Astrocyte of the hippocampus (primary cell): ENCODE measurements around the gene SMCO4.
"Not testable (repeated sequence)": the region's sequence is repeated elsewhere in the genome, so short reads cannot be mapped to it uniquely, and the experiment has no call there.

ENCODE experiments used
- DNase-seq: peaks from one replicate; pipeline ENCODE4 v3.0.0; 2011; ENCODE audit warnings: low read depth, low spot score

Gene SMCO4, protein sequence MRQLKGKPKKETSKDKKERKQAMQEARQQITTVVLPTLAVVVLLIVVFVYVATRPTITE

DNA sequence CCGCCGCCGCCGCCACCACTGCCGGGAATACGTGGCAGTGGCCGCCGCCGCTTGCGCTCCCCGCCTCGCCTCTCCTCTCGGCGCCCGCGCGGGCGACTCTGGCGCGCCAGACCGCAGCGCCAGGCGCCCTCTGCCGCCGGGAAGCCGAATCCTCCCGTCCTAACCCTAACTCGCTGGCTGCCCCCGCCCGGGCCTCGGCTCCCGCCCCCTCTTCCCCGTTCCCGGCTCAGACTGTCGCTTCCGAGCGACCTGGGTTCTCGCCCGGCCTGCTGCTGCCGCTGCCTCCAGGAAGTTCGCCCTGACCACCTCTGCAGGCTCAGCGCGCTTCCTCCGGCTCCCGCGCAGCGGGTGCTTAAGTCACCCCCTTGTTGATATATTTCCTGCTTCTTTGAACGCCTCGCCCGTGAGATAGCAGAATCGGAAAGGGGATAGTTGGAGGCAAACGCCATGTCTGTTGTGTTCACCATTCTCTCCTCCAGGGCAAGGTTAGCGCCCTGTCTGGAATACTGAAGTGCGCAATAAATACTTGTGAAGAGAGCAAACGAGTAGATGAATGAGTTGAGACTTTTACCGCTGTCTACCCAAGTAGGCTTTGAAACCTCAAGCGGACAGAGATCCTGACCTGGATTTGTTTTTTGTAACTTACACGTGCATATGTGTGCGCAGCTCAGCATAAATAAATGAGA is at the start of gene SMCO4:
Gene SMCO4 (minus strand): TSS at position 100 of the 686 bp plus-strand sequence. CDS start 64,202 bp downstream, outside the sequence.
- DNase-seq, result peak; percentile 93

DNA sequence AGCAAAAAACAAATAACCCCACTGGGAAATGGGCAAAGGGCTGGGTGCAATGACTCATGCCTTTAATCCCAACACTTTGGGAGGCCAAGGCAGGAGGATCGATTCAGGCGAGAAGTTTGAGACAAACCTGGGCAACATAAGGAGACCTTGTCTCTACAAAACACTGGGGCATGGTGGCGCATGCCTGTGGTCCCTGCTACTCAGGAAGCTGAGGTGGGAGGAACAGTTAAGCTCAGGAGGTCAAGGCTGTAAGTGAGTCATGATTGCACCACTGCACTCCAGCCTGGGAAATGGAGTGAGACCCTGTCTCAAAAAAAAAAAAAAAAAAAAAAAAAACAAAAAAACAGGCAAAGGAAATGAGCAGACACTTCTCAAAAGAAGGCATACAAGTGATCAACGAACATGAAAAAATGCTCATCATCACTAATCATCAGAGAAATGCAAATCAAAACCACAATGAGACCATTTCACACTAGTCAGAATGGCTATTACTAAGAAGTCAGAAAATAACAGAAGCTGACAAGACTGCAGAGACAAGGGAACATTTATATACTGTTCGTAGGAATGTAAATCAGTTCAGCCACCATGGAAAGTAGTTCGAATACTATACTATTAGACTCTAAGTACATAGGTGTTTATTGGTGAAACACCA is 48.2 kb upstream of the SMCO4 start:
- DNase-seq, result peak; percentile 55

DNA sequence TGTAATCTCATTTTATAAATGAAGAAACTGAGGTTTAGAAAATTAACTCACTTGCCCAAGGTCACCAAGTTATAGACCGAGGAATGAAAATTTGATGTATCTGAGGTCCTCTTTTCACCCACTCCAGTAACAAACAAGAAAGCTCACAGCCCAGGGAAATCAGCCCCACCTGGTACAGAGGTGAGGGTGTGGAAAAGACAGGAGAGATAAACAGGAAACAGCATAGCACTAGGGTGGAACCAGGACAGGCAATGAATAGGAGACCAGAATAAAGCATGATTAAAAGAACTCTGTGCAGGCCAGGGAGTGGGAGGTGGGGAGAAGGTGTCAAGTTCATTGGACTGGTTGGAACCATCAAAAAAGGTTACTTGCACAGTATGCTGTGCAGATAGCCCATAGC is 46.2 kb upstream of the SMCO4 start:
- no peak for DNase-seq

DNA sequence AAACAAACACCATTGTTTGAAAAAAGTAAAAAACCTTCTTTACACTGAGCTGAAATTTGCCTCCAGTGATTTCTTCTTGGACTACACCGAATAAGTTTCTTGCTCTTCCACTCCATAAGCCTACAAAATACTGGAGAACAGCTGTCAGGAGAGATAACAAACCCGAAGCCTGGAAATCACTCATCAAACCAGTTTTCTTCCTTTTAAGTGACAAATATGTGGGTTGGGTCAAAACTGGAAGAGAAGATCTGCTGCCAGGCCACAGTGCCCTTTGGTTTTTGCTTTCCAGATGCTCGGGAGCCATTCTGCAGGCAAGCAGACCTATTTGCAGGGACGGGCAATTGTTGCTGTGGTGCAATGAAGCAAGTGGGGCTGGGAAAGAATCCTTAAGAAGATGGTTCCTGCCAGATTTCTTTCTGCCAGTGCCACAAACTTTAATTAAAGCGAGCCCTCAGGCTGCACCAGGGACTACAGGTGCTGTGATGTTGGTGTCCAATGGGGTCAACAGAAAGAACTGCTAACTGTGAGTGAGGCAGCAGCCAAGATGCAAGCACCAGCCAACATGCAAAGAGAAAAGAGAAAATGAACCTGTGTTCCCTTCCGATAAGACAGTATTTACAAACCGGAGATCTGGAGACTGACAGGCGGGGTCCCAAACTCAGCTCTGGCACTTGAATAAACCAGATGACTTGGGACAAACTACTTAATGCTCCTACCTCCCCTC is 44.8 kb upstream of the SMCO4 start:
- no peak for DNase-seq

DNA sequence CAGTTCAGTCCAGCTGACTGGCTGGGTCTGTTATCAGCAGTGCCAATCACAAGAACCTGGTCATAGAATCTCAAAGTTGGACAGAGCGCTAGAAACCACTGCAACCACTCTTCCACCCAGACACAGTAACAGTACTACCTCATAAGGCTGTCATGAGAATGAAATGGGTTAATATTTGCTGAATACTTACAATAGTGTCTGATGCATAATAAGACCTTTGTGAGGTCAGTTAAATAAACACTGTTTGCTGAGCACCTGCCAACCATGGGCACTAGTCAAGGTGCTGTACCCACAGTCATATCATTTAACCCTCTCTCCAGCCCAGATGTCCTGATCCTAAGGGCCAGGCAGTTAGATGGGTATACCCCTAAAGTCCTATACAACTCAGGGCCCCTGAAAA is 44.2 kb upstream of the SMCO4 start:
- peak; percentile 8 for DNase-seq

DNA sequence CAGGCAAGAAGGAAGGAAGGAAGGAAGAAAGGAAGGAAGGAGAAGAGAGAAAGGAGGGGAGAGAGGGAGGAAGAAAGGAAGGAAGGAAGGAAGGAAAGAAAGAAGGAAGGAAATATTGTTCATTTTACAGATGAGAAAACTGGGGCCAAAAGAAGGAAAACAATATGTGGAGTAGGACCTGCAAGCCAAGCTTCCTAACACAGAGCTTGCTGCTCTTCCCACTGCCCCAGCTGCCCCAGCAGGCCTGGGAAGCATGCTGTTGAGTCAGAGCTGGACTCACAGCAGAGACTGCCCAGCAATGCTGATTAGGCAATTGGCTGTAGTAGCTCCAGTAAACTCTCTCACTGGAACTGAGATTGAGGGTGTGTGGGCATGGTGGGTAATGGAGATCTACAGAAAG is 42.6 kb upstream of the SMCO4 start:
- peak; percentile 63 for DNase-seq

DNA sequence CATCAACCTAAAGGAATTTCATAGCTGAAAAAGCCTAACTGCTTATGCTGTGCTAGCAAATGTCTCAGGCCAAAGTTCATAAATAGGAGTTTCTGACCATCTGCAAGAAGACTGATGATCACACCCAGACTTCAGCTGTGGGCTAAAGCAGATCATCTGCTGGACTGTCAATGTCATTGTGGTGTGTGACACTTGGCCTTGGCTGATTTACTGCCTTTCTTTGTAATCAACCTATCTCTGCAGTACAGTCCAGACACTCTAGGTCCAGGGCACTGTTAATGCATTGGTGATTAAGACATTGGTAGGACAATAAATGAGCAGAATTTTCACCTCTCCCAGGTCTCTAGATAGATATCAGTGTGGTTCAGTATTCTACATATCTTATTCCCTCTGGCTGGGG is 40.3 kb upstream of the SMCO4 start:
- DNase-seq, result no peak

DNA sequence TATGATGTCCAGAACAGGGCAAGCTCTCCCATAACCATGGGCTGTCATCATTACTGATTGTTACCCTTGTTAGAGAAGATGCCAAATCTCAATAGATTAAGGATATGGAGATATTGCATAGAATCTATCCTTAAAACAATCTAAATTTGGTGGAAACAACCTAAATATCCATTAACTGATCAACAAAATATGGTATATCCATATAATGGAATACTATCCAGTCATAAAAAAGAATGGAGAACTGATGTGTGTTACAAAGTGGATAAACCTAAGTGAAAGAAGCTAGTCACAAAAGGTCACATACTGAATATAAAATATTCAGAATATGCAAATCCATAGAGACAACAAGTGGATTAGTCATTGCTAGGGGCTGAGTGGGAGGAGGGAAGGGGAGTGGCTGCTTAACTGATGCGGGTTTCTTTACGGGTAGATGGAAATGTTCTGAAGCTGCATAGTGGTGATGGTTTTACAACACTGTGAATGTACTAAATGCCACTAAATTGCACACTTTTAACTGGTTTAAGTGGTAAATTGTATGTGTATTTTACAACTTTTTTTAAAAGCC is 36.1 kb upstream of the SMCO4 start:
- DNase-seq, result no peak

DNA sequence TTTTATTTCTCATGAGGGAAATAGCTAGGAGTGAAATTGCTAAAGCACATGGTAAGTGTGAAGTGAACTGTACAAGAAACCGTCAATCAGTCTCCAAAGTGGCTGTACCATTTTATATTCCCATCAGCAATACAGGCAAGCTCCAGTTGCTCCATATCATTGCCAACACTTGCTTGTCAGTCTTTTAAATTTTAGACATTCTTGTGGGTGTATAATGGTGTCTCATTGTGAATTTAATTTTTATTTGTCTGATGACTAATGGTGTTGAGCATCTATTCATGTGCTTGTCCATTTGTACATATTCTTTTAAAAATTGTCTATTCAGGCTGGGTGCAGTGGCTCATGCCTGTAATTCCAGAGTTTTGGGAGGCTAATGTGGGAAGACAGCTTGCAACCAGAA is 34.1 kb upstream of the SMCO4 start:
- peak; percentile 73 for DNase-seq

DNA sequence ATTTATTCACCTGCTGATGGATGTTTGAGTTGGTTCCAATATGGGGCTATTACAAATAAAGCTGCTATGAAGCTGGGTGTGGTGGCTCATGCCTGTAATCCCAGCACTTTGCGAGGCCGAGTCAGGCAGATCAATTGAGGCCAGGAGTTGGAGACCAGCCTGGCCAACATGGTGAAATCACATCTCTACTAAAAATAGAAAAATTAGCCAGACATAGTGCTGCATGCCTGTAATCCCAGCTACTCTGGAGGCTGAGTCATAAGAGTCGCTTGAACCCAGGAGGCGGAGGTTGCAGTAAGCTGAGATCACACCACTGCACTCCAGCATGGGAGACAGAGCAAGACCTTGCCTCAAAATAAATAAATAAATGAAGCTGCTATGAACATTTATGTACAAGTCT is 33.7 kb upstream of the SMCO4 start:
- DNase-seq, result not testable (repeated sequence)

DNA sequence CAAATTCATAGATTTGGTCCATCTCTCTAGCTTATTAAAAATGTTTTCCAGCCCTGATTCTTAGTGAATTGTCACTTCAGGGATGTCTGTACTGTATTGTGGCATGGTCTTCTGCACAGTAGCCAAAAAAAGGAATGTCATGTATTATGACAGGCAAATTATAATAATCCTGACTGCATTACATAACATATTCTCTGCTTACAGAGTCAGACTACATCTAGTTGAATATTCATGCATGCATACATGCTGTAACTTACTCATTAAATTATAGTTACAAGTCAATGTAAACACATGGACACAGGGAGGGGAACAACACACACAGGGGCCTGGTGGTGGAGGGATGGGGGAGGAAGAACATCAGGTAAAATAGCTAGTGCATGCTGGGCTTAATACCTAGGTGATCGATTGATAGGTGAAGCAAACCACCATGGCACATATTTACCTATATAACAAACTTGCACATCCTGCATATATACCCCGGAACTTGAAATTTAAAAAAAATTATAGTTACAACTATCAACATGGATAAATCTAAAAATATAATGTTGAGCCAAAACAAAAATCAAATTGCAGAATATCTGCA is 31.5 kb upstream of the SMCO4 start:
- DNase-seq, result no peak

DNA sequence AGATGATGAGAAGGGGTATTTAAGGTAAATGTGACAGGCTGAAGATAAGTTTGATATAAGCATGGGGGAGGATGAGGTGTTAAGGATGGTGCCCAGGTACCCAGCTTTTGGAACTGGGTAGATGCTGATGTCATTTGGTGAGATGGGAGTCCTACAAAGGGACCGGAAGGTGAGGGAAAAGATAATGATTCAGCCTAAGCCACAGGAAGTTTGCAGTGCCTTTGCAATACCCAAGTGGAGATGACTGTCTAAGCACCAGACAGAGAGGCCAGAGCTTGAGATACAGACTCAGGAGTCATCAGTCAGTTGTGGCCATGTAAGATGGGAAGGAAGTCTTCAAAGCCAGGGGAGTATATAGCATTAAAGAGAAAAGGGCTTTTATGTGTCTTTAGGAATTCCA is 30.0 kb upstream of the SMCO4 start:
- DNase-seq, result no peak

DNA sequence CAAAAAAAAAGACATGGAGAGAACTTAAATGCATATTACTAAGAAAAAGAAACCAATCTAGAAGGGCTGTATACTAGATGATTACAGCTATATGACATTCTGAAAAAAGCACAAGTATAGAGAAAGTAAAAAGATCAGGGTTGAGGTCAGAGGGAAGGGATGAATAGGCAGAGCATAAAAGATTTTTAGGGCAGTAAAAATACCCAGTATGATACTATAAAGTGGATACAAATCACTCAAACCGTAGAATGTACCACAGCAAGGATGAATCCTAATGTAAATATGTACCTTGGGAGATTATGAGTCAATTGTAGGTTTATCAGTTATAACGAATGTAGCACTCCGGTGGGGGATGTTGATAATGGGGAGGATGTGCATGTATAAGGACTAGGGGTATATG is 29.4 kb upstream of the SMCO4 start:
- DNase-seq, result no peak

DNA sequence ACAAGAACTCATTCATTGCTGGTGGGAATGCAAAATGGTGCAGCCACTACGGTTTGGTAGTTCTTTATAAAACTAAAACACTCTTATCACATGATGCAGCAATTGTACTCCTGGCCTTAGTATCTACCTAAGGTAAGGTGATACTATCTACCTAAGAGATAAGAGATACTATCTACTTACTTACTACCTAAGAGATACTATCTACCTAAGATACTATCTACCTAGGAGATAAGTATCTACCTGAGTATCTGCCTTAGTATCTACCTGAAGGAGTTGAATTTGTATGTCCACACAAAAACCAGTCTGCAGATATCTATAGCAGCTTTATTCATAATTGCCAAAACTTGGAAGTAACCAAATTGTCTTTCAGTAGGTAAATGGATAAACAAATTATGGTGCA is 29.0 kb upstream of the SMCO4 start:
- no peak for DNase-seq

DNA sequence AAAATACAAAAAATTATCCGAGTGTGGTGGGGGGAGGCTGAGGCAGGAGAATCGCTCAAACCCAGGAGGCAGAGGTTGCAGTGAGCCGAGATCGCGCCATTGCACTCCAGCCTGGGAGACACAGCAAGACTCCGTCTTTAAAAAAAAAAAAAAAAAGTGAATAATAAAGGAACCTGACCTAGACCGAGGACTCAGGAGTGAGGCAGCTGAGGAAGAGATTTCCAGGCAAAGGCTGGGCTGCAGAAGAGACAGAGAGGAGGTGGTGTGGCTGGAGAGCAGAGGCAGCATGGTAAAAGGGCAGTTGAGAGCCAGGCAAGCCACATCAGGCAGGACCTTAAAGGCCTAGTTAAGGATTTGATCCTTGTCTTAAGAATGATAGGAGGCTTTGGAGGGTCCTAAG is 28.4 kb upstream of the SMCO4 start:
- no peak for DNase-seq

DNA sequence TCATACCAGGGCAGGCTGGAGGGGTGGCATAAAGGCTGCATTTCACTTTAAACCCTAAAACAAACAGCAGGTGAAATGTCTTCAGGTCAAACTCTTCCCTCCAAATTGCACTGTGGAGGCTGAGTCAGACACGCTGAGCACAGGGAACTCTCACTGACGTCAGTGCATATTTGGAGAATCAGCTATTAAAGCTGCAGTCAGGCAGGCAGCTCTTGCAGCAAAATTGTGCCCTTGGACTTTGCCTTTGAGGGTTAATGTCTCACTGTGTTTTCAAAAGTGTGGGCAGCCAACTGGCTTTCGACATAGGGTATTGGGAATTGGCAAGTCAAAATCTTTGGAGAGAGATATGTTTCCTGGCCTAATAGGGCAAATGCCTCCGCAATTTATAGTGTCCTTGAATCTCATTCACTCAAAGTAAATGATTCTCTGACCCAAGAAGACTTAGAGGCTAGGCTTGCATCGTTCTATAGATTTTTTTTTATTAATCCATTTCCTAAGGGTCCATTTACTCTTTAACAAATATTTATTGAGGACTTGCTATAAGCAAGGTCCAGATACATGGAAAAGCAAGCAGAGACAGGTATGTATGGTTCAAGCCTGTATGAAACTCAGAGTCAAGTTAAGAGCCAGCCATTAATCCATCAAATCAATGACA is 27.7 kb upstream of the SMCO4 start:
- DNase-seq, result peak; percentile 67

DNA sequence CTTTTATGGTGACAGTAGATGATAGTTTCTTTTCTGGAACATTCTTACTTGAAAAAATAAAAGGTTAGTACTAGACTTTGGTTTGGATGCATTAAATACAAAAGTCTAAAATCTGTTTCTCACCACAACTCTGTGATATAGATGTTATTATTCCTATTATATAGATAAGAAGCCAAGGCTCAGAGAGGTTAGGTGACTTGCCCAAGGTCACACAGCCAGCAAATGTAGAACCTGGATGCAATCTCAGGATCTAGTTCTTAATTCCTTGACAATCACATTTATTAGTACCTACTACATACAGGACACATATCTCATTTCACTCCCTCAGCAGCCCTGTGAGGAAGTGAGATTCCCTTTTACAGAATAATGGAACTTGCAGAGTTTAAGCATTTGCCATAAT is 26.3 kb upstream of the SMCO4 start:
- no peak for DNase-seq

DNA sequence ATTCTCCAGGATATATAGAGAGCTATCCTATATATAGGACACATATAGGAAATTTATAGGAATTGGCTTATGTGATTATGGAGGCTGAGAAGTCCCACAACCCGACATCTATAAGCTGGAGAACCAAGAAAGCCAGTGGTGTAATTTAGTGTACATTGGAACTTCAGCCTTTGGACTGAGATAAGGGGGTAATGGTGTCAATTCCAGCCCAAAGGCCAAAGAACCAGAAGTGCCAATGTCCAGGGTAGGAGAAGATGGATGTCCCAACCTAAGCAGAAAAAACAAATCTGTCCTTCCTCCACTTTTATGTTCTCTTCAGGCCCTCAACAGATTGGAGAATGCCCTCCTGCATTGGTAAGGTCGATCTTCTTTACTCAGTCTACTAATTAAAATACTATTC is 25.5 kb upstream of the SMCO4 start:
- no peak for DNase-seq

DNA sequence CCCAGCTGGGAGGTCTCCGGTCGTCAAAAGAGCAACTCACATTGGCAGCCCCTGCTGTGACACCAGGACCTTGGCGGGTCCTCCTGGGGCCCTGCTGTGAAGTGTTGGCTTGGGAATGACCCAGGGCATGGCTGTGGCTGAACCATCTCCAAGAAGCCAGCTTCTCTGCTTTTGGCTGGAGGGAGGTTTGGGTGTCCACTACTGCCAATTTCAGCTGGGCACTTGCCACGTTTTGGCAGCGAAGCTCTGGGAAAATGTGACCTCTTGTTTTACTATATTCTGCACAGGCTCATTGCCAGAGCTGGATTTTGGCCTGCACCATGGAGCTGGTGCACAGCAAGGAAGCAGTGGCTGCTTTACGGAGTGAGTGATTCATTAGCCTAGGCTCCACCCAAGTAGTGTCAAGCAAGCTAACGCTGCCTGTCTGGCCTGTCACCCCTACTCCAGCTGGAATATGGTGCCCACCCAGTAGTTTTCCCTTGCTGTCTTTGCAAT is 24.3 kb upstream of the SMCO4 start:
- peak; percentile 79 for DNase-seq

DNA sequence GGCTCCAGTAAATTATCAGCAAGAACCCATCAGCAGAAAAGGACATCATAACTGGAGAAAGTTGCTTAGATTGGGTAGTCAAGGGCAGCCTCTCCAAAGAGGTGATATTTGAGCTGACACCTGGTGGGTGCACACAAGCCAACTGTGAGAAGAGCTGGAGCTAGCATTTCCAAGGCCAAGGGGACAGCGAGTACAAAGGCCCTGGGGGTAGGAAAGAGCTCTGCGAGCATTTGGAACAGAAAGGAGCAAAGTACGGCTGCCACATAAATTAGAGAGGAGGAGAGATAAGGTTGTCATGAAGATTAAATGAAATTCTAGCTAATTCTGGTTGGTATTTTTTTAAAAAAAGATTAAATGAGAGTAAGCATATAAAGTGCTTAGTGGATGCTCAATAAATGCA is 21.7 kb upstream of the SMCO4 start:
- DNase-seq, result no peak

DNA sequence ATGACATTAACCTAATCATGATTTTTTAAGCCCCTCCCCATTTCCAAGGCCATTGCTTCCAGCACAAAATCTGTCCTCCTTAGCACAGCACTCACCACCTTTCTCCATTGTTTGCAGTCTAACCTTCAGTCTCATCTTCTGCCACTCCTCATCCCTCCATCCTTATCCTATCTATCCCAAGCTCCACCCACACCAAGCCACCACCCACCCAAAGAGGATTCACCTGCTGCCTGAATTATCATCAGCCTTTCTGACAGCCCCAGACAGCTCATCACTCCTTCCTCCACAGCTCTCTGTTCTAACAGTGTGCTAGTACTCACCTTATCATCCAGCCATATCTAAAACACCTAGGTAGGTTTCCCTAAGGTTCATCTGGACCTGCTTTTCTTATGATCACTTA is 20.7 kb upstream of the SMCO4 start:
- no peak for DNase-seq
